Panc1 (cell line): Measurements from ENCODE around the gene PDZD4. TPM values are rescaled to one million over a fixed set of nuclear protein-coding genes. Genes with fewer than 3 reads are reported as not detected.

Source experiments
- ATAC-seq: fragments of 200-7000 bp; cut with Tn5 transposase; 2 replicates; pipeline ENCODE4 v1.9.1; 2020; ENCODE audit warnings: mild to moderate bottlenecking, moderate library complexity
- BruUV-seq: library from RNA; stranded (reverse); fragments of 400-500 nt; replicated peaks from 2 replicates; lab custom pipeline; 2021; lab: Mats Ljungman, UMichigan
- CTCF ChIA-PET: fragments of 300-600 bp; sonication (Branson Sonifier 250); formaldehyde crosslinking; loops from one replicate; lab custom pipeline; 2022; ENCODE audit warnings: antibody characterized with exemption; lab: Charles Lee
- POLR2A ChIA-PET: fragments of 300-600 bp; sonication (Branson Sonifier 250); formaldehyde crosslinking; loops from one replicate; lab custom pipeline; 2022; ENCODE audit warnings: antibody characterized with exemption; lab: Charles Lee
- DNase-seq: peaks from one replicate; pipeline ENCODE4 v3.0.0-alpha.2; 2010; ENCODE audit warnings: low read depth, low spot score
- H3K27ac ChIP-seq: 2 replicates; pipeline ENCODE4 v1.5.1; 2011; ENCODE audit warnings: mild to moderate bottlenecking, low read length, inconsistent platforms
- H3K27me3 ChIP-seq: fragments of 200-500 bp; sonication (Bioruptor generic); 2 replicates; pipeline ENCODE4 v1.6.0; 2014; ENCODE audit warnings: low read length, inconsistent platforms; ENCODE audit not compliant: control insufficient read depth, insufficient read depth
- H3K36me3 ChIP-seq: fragments of 200-500 bp; sonication (Bioruptor generic); 2 replicates; pipeline ENCODE4 v1.5.1; 2014; ENCODE audit warnings: inconsistent platforms, mild to moderate bottlenecking, low read length, moderate library complexity; ENCODE audit not compliant: control insufficient read depth, insufficient read depth
- H3K4me1 ChIP-seq: 2 replicates; pipeline ENCODE4 v1.5.1; 2011; ENCODE audit warnings: inconsistent platforms, mild to moderate bottlenecking, low read length, moderate library complexity; ENCODE audit not compliant: control insufficient read depth, insufficient read depth
- H3K4me3 ChIP-seq, 2 experiments: 2 replicates each; pipeline ENCODE4 v1.5.1; 2011 to 2012; ENCODE audit warnings: low read depth in 2 of 2, low read length in 2 of 2, mild to moderate bottlenecking in 2 of 2, inconsistent platforms in 1 of 2, moderate library complexity in 1 of 2
- H3K9me3 ChIP-seq: fragments of 200-500 bp; sonication (Bioruptor generic); 2 replicates; pipeline ENCODE4 v1.5.1; 2014; ENCODE audit warnings: low read depth, mild to moderate bottlenecking, inconsistent platforms, low read length, moderate library complexity; ENCODE audit not compliant: control insufficient read depth, insufficient read depth
- CTCF ChIP-seq: fragments of 450-650 bp; IDR thresholded peaks from 2 replicates; pipeline ENCODE4 v1.5.1; 2017; ENCODE audit warnings: mild to moderate bottlenecking
- POLR2AphosphoS5 ChIP-seq: IDR thresholded peaks from 2 replicates; pipeline ENCODE4 v1.6.1; 2012; ENCODE audit warnings: mild to moderate bottlenecking, low read depth, low read length, moderate library complexity
- REST ChIP-seq, 2 experiments: IDR thresholded peaks; 2 replicates each; pipeline ENCODE4 v1.6.1; 2011 to 2012; ENCODE audit warnings: low read depth in 2 of 2, control low read depth in 1 of 2, low read length in 1 of 2, mild to moderate bottlenecking in 1 of 2, moderate library complexity in 1 of 2; ENCODE audit not compliant: insufficient read depth in 1 of 2
- SIN3A ChIP-seq: IDR thresholded peaks from 2 replicates; pipeline ENCODE4 v1.6.1; 2012; ENCODE audit warnings: low read depth, mild to moderate bottlenecking, low read length, moderate library complexity, borderline replicate concordance; ENCODE audit not compliant: insufficient read depth
- TCF7L2 ChIP-seq: IDR thresholded peaks from 2 replicates; pipeline ENCODE4 v1.6.1; 2011; ENCODE audit warnings: mild to moderate bottlenecking, low read depth, low read length, inconsistent platforms
- in situ Hi-C: cut with HindIII; loops from 2 replicates; pipeline ENCODE4 v1.10.0; 2016; ENCODE audit warnings: low sequenced_read_pairs, low pct_unique_long_range_greater_than_20kb
- intact Hi-C: fragments of 100-400 bp; cut with micrococcal nuclease; formaldehyde crosslinking; loops from one replicate; pipeline ENCODE4 v1.10.0; 2022; ENCODE audit not compliant: unreplicated experiment
- total RNA-seq: library from RNA; stranded (reverse); gene quantifications from one replicate; pipeline ENCODE4 v1.2.1, GENCODE V29; 2021; ENCODE audit not compliant: unreplicated experiment

PDZD4 gene
- total RNA-seq, 1 experiment from 2014 or later = 37.2 TPM

- TF ChIP-seq REST (IDR thresholded peaks at IDR 0.05; ENCODE audit: insufficient read depth in 1 of 2, low read depth in 2 of 2, low read length in 1 of 2) (no peak), POLR2AphosphoS5 (no peak), CTCF (no peak), TCF7L2 (no peak), SIN3A (no peak)
- H3K27me3 ChIP-seq = no peaks in the 10 kb centered on the region
- ChIA-PET POLR2A (no interaction called here), CTCF (no interaction called here)
- no peaks in the 10 kb centered on the region for H3K9me3 ChIP-seq
- H3K27ac ChIP-seq = no peak overlapping the region
- in situ Hi-C loops = no loop called here
- no peak for ATAC-seq
- DNase-seq = no peak
- no peak overlapping the region for H3K4me3 ChIP-seq
- no TSS peak for BruUV-seq
- no peaks in the 10 kb centered on the region; the same call in 1 of the 2 replicates for H3K36me3 ChIP-seq
- intact Hi-C loops = no loop called here
- H3K4me1 ChIP-seq = peaks cover 23% of the 10 kb centered on the region
Measured at GRCh38 chrX:153873282-153874084, 43.1 kb upstream of the PDZD4 start.

GRCh38 chrX:153871946-153872878 lies 41.9 kb upstream of the PDZD4 start:
- no peak overlapping the region for H3K4me3 ChIP-seq
- no peaks in the 10 kb centered on the region; the same call in 1 of the 2 replicates for H3K36me3 ChIP-seq
- no peak for ATAC-seq
- H3K9me3 ChIP-seq = no peaks in the 10 kb centered on the region
- intact Hi-C loops (no loop called here), in situ Hi-C loops (no loop called here)
- BruUV-seq = no TSS peak
- H3K27ac ChIP-seq = no peak overlapping the region
- POLR2A ChIA-PET = no interaction called here
- peaks cover 14% of the 10 kb centered on the region for H3K4me1 ChIP-seq
- TF ChIP-seq POLR2AphosphoS5 = no peak
- CTCF ChIA-PET = no interaction called here
- no peak for DNase-seq
- H3K27me3 ChIP-seq = no peaks in the 10 kb centered on the region
